HG03095 (cell line): ENCODE data around the gene PDCD10.
A peak's percentile ranks its signal among the peaks of the same experiment; 100 is the strongest.

Source experiments
- ATAC-seq: cut with Tn5 transposase; IDR thresholded peaks from one replicate; pipeline ENCODE4 v1.9.1; 2021; ENCODE audit warnings: moderate library complexity; ENCODE audit not compliant: unreplicated experiment

The PDCD10 gene

GRCh38 chr3:167684388-167684993 is 50.2 kb downstream of the PDCD10 start:
- ATAC-seq = no peak

DNA sequence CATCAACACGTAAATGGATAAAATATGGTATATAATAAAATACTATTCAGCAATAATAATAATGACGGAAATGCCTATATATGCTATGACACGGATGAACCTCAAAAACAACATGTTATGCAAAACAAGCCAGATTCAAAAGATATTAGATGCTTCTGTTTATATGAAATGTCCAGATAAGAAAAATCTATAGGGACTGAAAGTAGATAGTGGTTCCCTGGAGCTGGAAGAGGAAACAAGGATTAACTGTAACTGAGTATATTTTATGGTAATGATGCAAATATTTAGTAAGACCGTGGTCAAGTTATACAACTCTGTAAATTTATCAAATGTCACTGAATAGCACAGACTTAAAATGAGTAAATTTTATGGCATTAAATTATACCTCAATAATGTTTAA is 55.2 kb downstream of the PDCD10 start:
- ATAC-seq = no peak

GRCh38 chr3:167675848-167676247 is 58.8 kb downstream of the PDCD10 start:
- no peak for ATAC-seq

DNA sequence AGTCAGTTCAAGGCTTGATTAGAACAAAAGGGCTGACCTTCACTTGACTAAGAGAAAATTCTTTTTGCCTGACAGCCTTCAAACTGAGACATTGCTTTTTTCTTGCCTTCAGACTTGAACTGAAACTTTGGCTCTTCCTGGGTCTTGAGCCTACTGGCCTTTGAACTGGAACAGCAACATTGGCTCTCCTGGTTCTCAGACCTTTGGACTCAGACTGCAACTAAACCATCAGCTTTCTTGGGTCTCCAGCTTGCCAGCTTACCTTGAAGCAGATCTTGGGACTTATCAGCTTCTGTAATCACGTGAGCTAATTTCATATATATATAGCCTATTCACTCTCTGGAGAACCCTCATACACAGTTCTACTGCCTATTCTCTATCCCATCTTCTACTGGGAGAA is 61.5 kb downstream of the PDCD10 start:
- no peak for ATAC-seq

DNA sequence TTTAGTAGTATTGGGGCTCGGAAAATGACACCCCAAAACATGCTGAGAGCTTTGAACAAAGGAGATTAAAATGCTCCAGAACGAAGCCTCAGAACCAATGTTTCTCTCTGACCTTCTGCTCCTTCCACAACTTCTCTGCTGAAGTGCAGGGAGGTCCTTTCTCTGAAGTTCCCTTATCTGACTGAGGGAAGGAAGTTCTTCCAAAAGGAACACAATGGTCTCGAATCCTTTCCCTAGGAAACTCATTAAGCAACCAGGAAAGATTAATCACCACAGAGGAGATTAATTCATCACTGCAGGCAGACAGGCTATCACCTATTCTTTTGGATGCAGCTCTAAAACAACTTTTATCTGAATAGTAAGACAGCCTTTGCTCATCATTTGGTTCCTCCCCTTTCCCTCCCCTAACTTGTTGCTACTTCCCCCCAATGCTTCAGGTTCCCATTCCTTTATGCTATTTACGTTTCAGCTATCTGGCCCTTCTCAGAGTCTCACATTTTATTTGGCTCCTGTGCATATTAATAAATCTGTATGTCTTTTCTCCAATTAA is 62.7 kb downstream of the PDCD10 start:
- ATAC-seq = no peak

GRCh38 chr3:167669699-167670098 is 65.0 kb downstream of the PDCD10 start:
- ATAC-seq = no peak

GRCh38 chr3:167668651-167669050 is 66.0 kb downstream of the PDCD10 start:
- ATAC-seq = no peak

GRCh38 chr3:167666563-167666962 is 68.1 kb downstream of the PDCD10 start:
- ATAC-seq = no peak

- ATAC-seq = no peak
Measured at GRCh38 chr3:167662919-167663400, 71.7 kb downstream of the PDCD10 start.

DNA sequence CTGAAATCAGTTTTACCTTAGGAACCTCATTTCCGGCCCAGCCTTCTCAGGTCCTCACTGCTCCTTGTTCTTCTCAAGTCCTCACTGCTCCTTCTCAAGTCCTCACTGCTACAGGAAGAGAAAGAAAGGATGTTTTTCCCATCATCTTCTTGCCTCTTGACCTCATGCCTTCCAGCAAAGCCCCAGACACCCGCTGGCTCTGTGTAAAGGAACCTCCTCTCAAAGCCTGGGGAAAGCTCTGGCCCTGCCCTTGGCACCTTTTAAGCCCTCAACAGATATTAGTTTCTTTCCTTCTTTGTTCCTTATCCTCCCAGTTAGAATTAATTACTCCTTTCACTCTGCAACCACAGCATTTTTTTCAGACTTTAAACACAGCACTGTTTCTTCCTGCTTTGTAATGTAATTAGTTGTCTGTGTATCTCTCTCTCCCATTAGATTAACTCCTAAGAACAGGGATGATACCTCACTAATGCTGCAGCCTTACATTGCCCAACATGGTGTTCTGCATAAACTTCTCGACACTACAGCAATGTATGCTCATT is 76.9 kb downstream of the PDCD10 start:
- ATAC-seq = no peak

GRCh38 chr3:167656821-167657220 is 77.9 kb downstream of the PDCD10 start:
- no peak for ATAC-seq

- ATAC-seq = peak; percentile 49
Measured at GRCh38 chr3:167653760-167654159, 80.9 kb downstream of the PDCD10 start, which contains the start of gene WDR49. TSS of gene WDR49 (minus strand) at chr3:167653942. CDS start at chr3:167653425, 517 bp downstream.

DNA sequence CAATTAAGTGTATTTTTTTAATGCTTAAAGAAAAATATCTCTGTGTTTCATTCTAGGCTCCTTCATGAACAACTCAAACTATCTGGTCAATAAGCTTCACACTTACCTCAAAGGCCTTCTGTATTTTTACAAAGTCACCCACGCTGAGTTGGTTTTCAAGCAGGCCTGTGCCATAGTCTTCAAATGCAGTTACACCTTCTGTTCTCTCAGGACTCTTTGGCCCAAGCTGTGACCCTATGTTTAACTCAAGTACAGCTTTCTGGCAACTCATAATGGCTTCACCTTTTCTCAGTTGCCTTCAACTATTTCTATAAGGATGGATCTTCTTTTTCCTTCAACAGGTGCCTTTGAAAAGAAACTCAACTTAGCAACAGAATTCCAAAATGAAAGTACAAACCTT is 81.5 kb downstream of the PDCD10 start:
- ATAC-seq = no peak

GRCh38 chr3:167651826-167652225 is 82.9 kb downstream of the PDCD10 start:
- ATAC-seq = no peak

DNA sequence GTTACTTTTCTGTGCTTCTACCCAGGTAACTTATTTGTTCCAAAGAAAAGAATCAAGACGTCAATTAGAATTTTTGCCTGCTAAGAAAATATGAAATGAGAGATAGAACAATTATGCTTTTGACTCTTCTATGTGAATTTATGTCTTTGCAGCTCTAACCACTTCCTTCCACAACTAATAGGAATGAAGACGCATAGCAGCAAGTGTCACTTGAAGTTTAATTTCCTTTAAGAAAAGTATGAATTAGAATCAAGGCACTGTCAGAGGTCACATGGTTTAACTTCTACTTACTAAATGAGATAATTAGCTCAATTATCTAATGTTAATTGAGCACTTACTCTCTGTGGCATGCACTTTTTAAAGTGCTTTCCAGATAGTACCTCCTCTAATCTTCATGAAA is 84.2 kb downstream of the PDCD10 start:
- no peak for ATAC-seq

DNA sequence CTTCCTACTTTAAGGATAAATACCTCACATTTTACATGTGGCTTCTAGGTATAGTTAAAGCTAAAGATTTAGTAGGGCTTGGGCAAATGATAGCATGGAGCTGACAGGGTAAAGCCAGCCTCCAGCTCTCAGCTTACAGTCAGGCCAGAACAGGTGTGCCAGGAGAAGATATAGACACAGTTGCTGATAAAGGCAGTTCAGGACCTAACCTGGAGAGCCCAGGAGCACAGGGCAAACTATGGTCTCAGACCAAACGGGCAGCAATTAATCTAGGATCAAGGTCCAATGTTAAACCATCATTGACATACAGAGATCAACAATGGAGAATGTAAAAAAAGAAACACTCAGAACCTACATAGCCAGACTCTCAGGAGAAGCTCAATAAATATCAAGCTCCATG is 84.9 kb downstream of the PDCD10 start:
- no peak for ATAC-seq

DNA sequence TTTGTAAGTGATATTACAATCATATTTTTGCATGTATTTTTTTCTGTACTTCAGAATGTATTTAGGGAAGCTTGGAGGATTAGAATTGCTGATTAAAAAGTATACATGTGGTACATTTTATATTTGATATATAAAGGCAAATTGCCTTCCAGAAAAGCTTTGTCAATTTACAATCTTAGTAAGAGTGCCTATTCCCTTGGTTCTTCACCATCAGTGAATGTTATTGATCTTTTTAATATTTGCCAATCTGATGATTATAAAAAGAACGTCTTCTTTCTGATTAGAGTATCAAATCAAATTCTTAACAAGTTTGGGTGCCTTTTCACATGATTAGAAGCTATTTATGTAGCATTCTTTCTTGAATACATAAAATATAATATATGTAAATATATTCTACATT is 90.1 kb downstream of the PDCD10 start:
- no peak for ATAC-seq
